K562 (cell line): ENCODE data around the gene ZBTB42. TPM values are rescaled to one million over a fixed set of nuclear protein-coding genes. Genes with fewer than 3 reads are reported as not detected.

Experiments used
- AFF4 ChIP-seq: sonication (generic); formaldehyde crosslinking; IDR thresholded peaks from 2 replicates; pipeline ENCODE4 v1.8.0; 2023; ENCODE audit warnings: mild to moderate bottlenecking, missing genetic modification reagents
- CHD2 ChIP-seq: IDR thresholded peaks from 2 replicates; pipeline ENCODE4 v1.6.1; 2011; ENCODE audit warnings: low read depth, low read length
- CHD4 ChIP-seq: fragments of 200-600 bp; sonication (generic); IDR thresholded peaks from 3 replicates; pipeline ENCODE4 v1.6.1; 2012; ENCODE audit warnings: low read depth, mild to moderate bottlenecking, mixed read lengths, low read length, inconsistent platforms; ENCODE audit not compliant: insufficient read depth, insufficient replicate concordance, poor library complexity, severe bottlenecking
- ELF1 ChIP-seq: fragments of 200-800 bp; sonication (Bioruptor generic); IDR thresholded peaks from 2 replicates; pipeline ENCODE4 v1.6.1; 2016; ENCODE audit warnings: missing genetic modification characterization, missing compliant biosample characterization
- ETV6 ChIP-seq, 3 experiments: fragments of 150-350 bp in 1 of 3; sonication (generic) in 1 of 3; formaldehyde crosslinking in 1 of 3; IDR thresholded peaks; 2 replicates each; pipeline versions ENCODE4 v1.6.1 to v1.8.0; 2014 to 2022; ENCODE audit warnings: borderline replicate concordance in 2 of 3, low read depth in 2 of 3, antibody characterized with exemption in 1 of 3, low read length in 1 of 3, mild to moderate bottlenecking in 1 of 3, missing genetic modification reagents in 1 of 3
- FOSL1 ChIP-seq: fragments of 200-800 bp; sonication (Bioruptor generic); conservative IDR thresholded peaks from 2 replicates; pipeline ENCODE4 v1.6.1; 2016; ENCODE audit warnings: missing genetic modification characterization, missing compliant biosample characterization
- GTF2A2 ChIP-seq: IDR thresholded peaks from 2 replicates; pipeline ENCODE4 v1.6.1; 2016; ENCODE audit warnings: mild to moderate bottlenecking, missing genetic modification characterization, missing compliant biosample characterization
- HMGN3 ChIP-seq: IDR thresholded peaks from 2 replicates; pipeline ENCODE4 v1.6.1; 2011; ENCODE audit warnings: borderline replicate concordance, low read depth, mild to moderate bottlenecking, mixed read lengths, low read length; ENCODE audit not compliant: insufficient read length; ENCODE audit errors: extremely low read depth
- HNRNPL ChIP-seq: fragments of 200-400 bp; formaldehyde crosslinking; IDR thresholded peaks from 2 replicates; pipeline ENCODE4 v1.6.1; 2017; ENCODE audit warnings: low read depth, mild to moderate bottlenecking, low read length
- HNRNPLL ChIP-seq: fragments of 200-400 bp; formaldehyde crosslinking; IDR thresholded peaks from 2 replicates; pipeline ENCODE4 v1.6.1; 2017; ENCODE audit warnings: low read length, low read depth, mild to moderate bottlenecking; ENCODE audit not compliant: poor library complexity, severe bottlenecking
- MEIS2 ChIP-seq: fragments of 450-650 bp; IDR thresholded peaks from 2 replicates; pipeline ENCODE4 v1.6.1; 2014; ENCODE audit warnings: mild to moderate bottlenecking; ENCODE audit not compliant: partially characterized antibody
- MTF1 ChIP-seq: fragments of 250-450 bp; sonication (Bioruptor Pico); IDR thresholded peaks from 2 replicates; pipeline ENCODE4 v1.9.0; 2021; ENCODE audit warnings: moderate library complexity, mild to moderate bottlenecking, inconsistent platforms, borderline replicate concordance
- MXI1 ChIP-seq: IDR thresholded peaks from 2 replicates; pipeline ENCODE4 v1.6.1; 2011; ENCODE audit warnings: low read depth, mild to moderate bottlenecking, improper control_type of control experiment, low read length
- RBBP5 ChIP-seq: fragments of 200-600 bp; sonication (generic); IDR thresholded peaks from 2 replicates; pipeline ENCODE4 v1.6.1; 2012; ENCODE audit warnings: borderline replicate concordance, mild to moderate bottlenecking, low read length, control low read depth, inconsistent platforms; ENCODE audit not compliant: insufficient read depth, poor library complexity, severe bottlenecking
- RBM14 ChIP-seq: fragments of 200-400 bp; formaldehyde crosslinking; IDR thresholded peaks from 2 replicates; pipeline ENCODE4 v1.6.1; 2018; ENCODE audit warnings: low read depth, mild to moderate bottlenecking, low read length, moderate library complexity, borderline replicate concordance; ENCODE audit not compliant: insufficient read depth
- RBM25 ChIP-seq: fragments of 200-400 bp; formaldehyde crosslinking; IDR thresholded peaks from 2 replicates; pipeline ENCODE4 v1.6.1; 2018; ENCODE audit warnings: low read length, low read depth, moderate library complexity; ENCODE audit not compliant: severe bottlenecking
- RFX7 ChIP-seq: fragments of 250-450 bp; sonication (Bioruptor Pico); IDR thresholded peaks from 2 replicates; pipeline ENCODE4 v1.5.1; 2021; ENCODE audit warnings: mild to moderate bottlenecking
- SAP30 ChIP-seq: fragments of 200-600 bp; sonication (generic); IDR thresholded peaks from 2 replicates; pipeline ENCODE4 v1.6.1; 2012; ENCODE audit warnings: borderline replicate concordance, low read depth, mild to moderate bottlenecking, moderate library complexity, low read length, control low read depth, inconsistent platforms; ENCODE audit not compliant: insufficient read depth, poor library complexity, severe bottlenecking
- SRF ChIP-seq, 2 experiments: fragments of 250-450, 450-650 bp in 1 of 2; sonication (Bioruptor Pico) in 1 of 2; sonication (generic) in 1 of 2; formaldehyde crosslinking; IDR thresholded peaks; 2 replicates each; pipeline versions ENCODE4 v1.5.0 to v1.5.1; 2020 to 2022; ENCODE audit warnings: mild to moderate bottlenecking in 1 of 2, missing genetic modification reagents in 1 of 2
- TBL1XR1 ChIP-seq, 2 experiments: IDR thresholded peaks; 2 replicates each; pipeline ENCODE4 v1.6.1; 2012; ENCODE audit warnings: improper control_type of control experiment in 2 of 2, low read length in 2 of 2, mild to moderate bottlenecking in 1 of 2
- TEAD1 ChIP-seq, 2 experiments: fragments of 450-650 bp in 1 of 2; sonication (generic) in 1 of 2; formaldehyde crosslinking; IDR thresholded peaks; 2 replicates each; pipeline versions ENCODE4 v1.4.0 to v1.8.0; 2020 to 2022; ENCODE audit warnings: mild to moderate bottlenecking in 2 of 2, missing genetic modification reagents in 1 of 2
- XRCC4 ChIP-seq: IDR thresholded peaks from one replicate; pipeline ENCODE4 v1.6.1; 2011; ENCODE audit not compliant: insufficient read depth, insufficient read length; ENCODE audit errors: extremely low read depth
- polyA plus RNA-seq, 8 experiments: library from polyadenylated mRNA; depleted of rRNA in 4 of 8; stranded (reverse) in 5 of 8; unstranded in 3 of 8; fragments of >200 nt; fragmentation: Nextera tagmentation in 2 of 8; fragmentation: Illumina TruSeq in 1 of 8; extraction: Ambion mirVana in 2 of 8; extraction: Trizol in 1 of 8; gene quantifications; 2 replicates each; pipeline versions ENCODE4 v1.2.1 to v1.2.3, GENCODE V29; 2011 to 2014; ENCODE audit warnings: inconsistent platforms in 1 of 8, missing spikeins in 1 of 8
- total RNA-seq, 7 experiments: library from RNA; depleted of rRNA in 6 of 7; stranded (reverse); fragments of >200 nt in 6 of 7; fragmentation: Illumina TruSeq in 2 of 7; extraction: Trizol in 2 of 7; gene quantifications; 2 replicates each; pipeline versions ENCODE4 v1.2.1 to v1.2.3, GENCODE V29; 2011 to 2021; ENCODE audit warnings: low replicate concordance in 1 of 7

The ZBTB42 gene
- total and polyA plus RNA-seq, 9 of the 15 experiments (the other 6 are each of a cell fraction or from before 2014, with no cell fraction given): 0.03 to 8.5 (median 2.4) TPM

- no peak for TF ChIP-seq ETV6 (IDR thresholded peaks at IDR 0.05; ENCODE audit: borderline replicate concordance in 1 of 2, low read depth in 2 of 2, low read length in 1 of 2)
- TF ChIP-seq ETV6 (CRISPR knock-in tag; IDR thresholded peaks at IDR 0.05; ENCODE audit: borderline replicate concordance): no peak
- TF ChIP-seq RFX7 (CRISPR knock-in tag): no peak
- TF ChIP-seq TEAD1 (CRISPR knock-in tag; IDR thresholded peaks at IDR 0.05): 0 out of 4 replicates have a peak, but pooled peaks of 1 of the 2 experiments have one; percentile 12
- peak; percentile 50 for TF ChIP-seq SAP30
- peak; percentile 3 for TF ChIP-seq HMGN3
- TF ChIP-seq FOSL1 (tag): no peak
- no peak for TF ChIP-seq XRCC4
- 0 out of 2 replicates have a peak, but pooled peaks have one; percentile 44 for TF ChIP-seq AFF4 (CRISPR knock-in tag)
- TF ChIP-seq MXI1: no peak
- peak; percentile 56 for TF ChIP-seq CHD2
- TF ChIP-seq MEIS2: peak; percentile 15
- TF ChIP-seq HNRNPLL: peak; percentile 51
- no peak for TF ChIP-seq GTF2A2
- TF ChIP-seq SRF (CRISPR knock-in tag; IDR thresholded peaks at IDR 0.05): peak in 1 of 2 experiments; percentile 69; a peak in 1 of 4 replicates
- peak; percentile 98 for TF ChIP-seq RBM25
- TF ChIP-seq ELF1 (tag): no peak
- TF ChIP-seq RBBP5: peak; percentile 88
- no peak for TF ChIP-seq RBM14
- peak; percentile 72; the same call in 1 of the 2 replicates for TF ChIP-seq HNRNPL
- TF ChIP-seq CHD4: no peak
- TF ChIP-seq TBL1XR1 (IDR thresholded peaks at IDR 0.05; ENCODE audit: low read length in 2 of 2): peak in 1 of 2 experiments; percentile 78; a peak in 1 of 4 replicates
- no peak for TF ChIP-seq MTF1
These were observed 48.0 kb upstream of the ZBTB42 start, which contains the start of gene SIVA1 (continued) for GRCh38 chr14:104752735-104753527.
